Type B pancreatic cell (in vitro differentiated cells): Measurements from ENCODE around the gene CDO1. TPM values are rescaled to one million over a fixed set of nuclear protein-coding genes. Genes with fewer than 3 reads are reported as not detected.

Source experiments
- DNase-seq: peaks from one replicate; pipeline ENCODE4 v3.0.0; 2021; ENCODE audit warnings: mixed read lengths; ENCODE audit not compliant: unreplicated experiment; ENCODE audit errors: extremely low spot score
- H3K27ac Mint-ChIP-seq: 2 replicates; pipeline ENCODE4 v1.8.0; 2021; ENCODE audit warnings: mild to moderate bottlenecking, mixed read lengths
- H3K27me3 Mint-ChIP-seq: 2 replicates; pipeline ENCODE4 v1.8.0; 2021; ENCODE audit warnings: mixed read lengths
- H3K36me3 Mint-ChIP-seq: 2 replicates; pipeline ENCODE4 v1.8.0; 2021; ENCODE audit warnings: mixed read lengths
- H3K4me1 Mint-ChIP-seq: one replicate; pipeline ENCODE4 v1.8.0; 2021; ENCODE audit warnings: mixed read lengths; ENCODE audit not compliant: unreplicated experiment
- H3K4me3 Mint-ChIP-seq: 2 replicates; pipeline ENCODE4 v1.8.0; 2021; ENCODE audit warnings: mild to moderate bottlenecking, mixed read lengths
- H3K9me3 Mint-ChIP-seq: 2 replicates; pipeline ENCODE4 v1.8.0; 2021; ENCODE audit warnings: mixed read lengths
- CTCF ChIP-seq: fragments of 200-600 bp; sonication (generic); conservative IDR thresholded peaks from 2 replicates; pipeline ENCODE4 v1.5.0; 2021; ENCODE audit warnings: antibody characterized with exemption, mild to moderate bottlenecking
- total RNA-seq: library from RNA; stranded (reverse); gene quantifications from 2 replicates; pipeline ENCODE4 v1.2.1, GENCODE V29; 2021; ENCODE audit warnings: low replicate concordance

The CDO1 gene
- total RNA-seq, 1 donor from 2014 or later: 27.9 TPM

GRCh38 chr5:115755675-115756074 is 60.8 kb downstream of the CDO1 start:
- H3K9me3 Mint-ChIP-seq: no peaks in the 10 kb centered on the region
- no peak overlapping the region for H3K4me3 Mint-ChIP-seq
- no peak for TF ChIP-seq CTCF
- no peaks in the 10 kb centered on the region for H3K36me3 Mint-ChIP-seq
- H3K4me1 Mint-ChIP-seq: peaks cover 7% of the 10 kb centered on the region
- no peak for DNase-seq
- H3K27ac Mint-ChIP-seq: no peak overlapping the region
- H3K27me3 Mint-ChIP-seq: peaks cover 3% of the 10 kb centered on the region

Other genes with a start within 250 kb of the CDO1 start
- gene TICAM2, start 214.2 kb downstream of the CDO1 start, total RNA-seq: 0.59 and 1.1 TPM in 2 replicates
- 77.2 and 102 TPM in 2 replicates for gene TMED7, start 190.6 kb downstream of the CDO1 start, total RNA-seq
- 34.4 and 45.9 TPM in 2 replicates for gene ATG12, start 24.9 kb upstream of the CDO1 start, total RNA-seq
- 77.5 and 78.1 TPM in 2 replicates for gene AP3S1, start 25.3 kb upstream of the CDO1 start, total RNA-seq
- 0.19 TPM in 1 of 2 replicates, not detected in the other for gene LVRN, start 145.8 kb upstream of the CDO1 start, total RNA-seq
- not detected in 2 replicates for gene ARL14EPL, start 215.8 kb upstream of the CDO1 start, total RNA-seq